ENCODE data around the gene LTC4S.

The LTC4S gene

GRCh38 chr5:179812135-179812825 lies 18.5 kb downstream of the LTC4S start:
- no peak for DNase-seq (ENCODE audit: low spot score)

- DNase-seq (ENCODE audit: low spot score), result no peak
Observed at GRCh38 chr5:179812997-179813607, 19.3 kb downstream of the LTC4S start.

- no peak for DNase-seq (ENCODE audit: low spot score)
Observed at GRCh38 chr5:179814090-179814489, 20.3 kb downstream of the LTC4S start.

GRCh38 chr5:179815491-179816249 lies 21.9 kb downstream of the LTC4S start:
- no peak for DNase-seq (ENCODE audit: low spot score)

- no peak for DNase-seq (ENCODE audit: low spot score)
Observed at GRCh38 chr5:179816401-179816795, 22.6 kb downstream of the LTC4S start.

DNA sequence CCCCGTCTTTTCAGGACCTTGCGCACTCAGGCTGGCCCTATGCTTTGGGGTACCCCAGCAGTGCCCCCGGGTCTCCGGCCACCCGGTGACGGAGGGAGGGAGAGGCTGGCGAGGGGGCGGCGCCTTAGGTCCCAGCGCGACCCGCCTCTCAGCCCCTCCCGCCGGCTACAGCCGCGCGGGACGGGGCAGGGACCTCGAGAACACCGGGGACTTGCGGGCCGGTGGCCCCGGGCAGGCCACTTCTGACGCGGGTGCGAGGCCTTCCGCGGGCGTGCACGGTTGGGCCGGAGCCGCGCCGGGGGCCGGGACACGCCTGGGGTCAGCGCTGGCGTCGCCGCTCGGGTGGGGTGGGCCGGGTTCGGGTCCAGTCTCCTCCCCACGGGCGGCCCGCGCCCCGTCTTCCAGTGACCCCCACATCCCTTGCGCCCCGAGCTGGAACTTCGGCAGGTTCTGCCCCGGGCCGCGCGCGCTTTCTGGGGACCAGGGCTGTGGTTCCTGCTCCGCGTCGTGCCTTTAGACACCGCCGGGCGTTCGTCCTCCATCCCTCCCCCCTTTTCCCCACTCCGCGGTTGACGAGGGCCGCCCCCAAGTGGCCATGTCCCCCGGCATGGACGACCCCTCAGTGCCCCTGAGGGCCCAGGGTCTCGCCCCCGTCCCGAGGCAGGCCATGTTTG lies 23.1 kb downstream of the LTC4S start:
- no peak for DNase-seq (ENCODE audit: low spot score)

GRCh38 chr5:179817470-179817840 lies 23.7 kb downstream of the LTC4S start:
- no peak for DNase-seq (ENCODE audit: low spot score)

DNA sequence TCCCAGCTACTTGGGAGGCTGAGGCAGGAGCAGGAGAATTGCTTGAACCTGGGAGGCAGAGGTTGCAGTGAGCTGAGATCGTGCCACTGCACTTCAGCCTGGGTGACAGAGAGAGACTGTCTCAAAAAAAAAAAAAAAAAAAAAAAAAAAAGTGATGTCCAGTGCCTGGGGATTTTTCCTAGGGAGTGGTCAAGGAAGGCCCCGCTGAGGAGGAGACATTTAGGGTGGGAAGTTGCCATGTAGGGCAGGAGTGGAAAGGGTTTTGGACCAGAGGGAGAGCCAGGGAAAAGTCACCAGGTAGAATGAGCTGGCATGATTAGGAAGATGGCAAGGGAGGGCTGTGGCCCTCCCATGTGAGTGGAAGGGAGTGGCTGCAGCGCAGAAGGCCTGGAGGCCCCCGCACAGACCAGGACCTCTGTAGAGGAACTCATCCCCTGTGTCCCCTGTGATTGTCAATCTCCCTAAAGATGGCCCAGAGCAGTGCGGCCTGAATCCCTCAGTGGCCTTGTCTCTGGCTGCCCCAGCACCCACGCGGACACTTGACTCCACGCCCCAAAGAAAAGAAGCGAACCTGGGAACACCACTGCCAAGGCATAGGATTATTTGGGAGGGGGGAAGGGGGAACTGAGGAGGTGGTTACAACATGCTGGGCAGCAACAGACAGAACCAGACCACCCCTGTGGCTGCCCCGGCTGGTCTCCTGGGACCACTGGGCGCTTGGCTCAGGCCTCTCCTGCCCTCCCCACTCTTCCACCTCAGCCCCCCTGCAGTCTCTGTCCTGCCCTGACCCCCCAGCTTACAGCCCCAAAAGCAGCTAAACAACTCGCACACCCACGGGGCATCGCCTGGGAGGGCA lies 24.3 kb downstream of the LTC4S start:
- DNase-seq (ENCODE audit: low spot score), result no peak

DNA sequence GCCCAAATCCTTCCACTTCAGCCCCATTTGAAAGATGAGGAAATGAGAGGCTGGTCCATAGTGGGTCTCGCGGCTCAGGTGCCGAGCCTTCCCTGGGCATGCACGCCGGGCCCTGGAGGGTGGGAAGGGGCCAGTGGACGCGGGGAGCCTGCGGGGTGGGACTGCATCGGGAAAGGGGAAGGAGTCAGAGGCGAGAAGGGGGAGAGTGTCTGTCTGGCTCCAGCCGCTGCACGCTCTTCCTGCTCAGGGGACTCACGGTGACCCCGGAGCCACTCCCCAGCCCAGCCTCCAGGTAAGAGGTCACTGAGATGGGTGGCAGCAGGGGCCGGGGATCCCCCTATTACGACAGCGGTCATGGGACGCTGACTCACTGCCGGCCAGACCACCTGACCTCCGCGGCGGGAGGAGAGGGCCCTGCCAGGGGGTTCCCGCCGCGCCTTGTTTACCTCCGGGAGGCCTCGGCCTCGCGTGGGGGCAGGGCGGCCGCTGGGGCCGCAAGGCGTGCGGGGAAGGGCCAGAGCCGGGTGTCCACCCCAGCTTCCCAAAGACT lies 25.0 kb downstream of the LTC4S start:
- peak; percentile 88 for DNase-seq (ENCODE audit: low spot score)

GRCh38 chr5:179819296-179820126 lies 25.7 kb downstream of the LTC4S start:
- peak; percentile 38 for DNase-seq (ENCODE audit: low spot score)

DNA sequence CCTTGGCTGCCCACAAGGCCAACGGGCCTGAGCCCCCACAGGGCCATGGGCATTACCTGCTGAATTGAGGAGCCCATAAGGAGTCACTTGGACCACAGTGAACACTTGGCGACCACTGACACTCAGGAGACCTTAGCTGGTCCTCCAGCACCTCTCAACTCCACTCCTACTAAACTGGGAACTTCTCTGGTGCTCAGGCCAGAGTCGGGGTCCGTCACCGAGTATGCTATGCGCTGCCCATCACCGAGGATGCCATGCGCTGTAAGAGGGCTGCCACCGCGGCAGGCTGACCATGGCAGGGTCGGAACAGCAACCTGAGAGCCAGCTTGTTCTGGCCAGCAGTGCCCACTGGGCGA lies 26.3 kb downstream of the LTC4S start:
- no peak for DNase-seq (ENCODE audit: low spot score)

DNA sequence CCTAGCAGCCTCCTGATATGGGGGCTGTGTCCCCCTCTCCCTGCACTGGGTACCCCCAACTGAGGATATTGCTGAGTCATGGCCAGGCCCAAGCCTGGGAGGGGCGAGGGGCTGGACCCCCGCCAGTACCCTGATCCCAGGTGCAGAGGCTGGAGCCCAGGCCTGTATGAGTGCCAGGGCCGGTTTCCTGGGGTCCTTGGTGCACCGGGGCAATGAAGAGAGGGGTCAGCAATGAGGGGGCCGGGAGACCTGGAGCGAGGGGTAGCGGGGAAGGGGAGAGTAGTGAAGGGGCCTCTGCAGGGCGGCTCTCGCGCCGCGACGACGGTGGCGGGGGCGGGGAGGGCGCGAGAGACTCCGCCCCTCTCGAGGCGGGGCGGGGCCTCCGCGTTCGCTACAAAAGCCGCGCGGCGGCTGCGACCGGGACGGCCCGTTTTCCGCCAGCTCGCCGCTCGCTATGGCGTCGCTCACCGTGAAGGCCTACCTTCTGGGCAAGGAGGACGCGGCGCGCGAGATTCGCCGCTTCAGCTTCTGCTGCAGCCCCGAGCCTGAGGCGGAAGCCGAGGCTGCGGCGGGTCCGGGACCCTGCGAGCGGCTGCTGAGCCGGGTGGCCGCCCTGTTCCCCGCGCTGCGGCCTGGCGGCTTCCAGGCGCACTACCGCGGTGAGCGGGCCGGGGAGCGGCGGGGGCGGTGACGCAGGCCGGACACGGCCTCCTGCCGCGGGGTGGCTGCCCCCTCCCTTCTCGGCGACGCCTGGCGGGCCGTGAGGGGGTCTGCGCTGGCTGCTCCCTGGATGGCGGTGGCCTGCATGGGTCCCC lies 26.9 kb downstream of the LTC4S start, which contains the start of gene SQSTM1:
SQSTM1 (plus strand) TSS at position 423 of the 815 bp plus-strand sequence; CDS start at position 455, 32 bp downstream.
- peak; percentile 92 for DNase-seq (ENCODE audit: low spot score)

DNA sequence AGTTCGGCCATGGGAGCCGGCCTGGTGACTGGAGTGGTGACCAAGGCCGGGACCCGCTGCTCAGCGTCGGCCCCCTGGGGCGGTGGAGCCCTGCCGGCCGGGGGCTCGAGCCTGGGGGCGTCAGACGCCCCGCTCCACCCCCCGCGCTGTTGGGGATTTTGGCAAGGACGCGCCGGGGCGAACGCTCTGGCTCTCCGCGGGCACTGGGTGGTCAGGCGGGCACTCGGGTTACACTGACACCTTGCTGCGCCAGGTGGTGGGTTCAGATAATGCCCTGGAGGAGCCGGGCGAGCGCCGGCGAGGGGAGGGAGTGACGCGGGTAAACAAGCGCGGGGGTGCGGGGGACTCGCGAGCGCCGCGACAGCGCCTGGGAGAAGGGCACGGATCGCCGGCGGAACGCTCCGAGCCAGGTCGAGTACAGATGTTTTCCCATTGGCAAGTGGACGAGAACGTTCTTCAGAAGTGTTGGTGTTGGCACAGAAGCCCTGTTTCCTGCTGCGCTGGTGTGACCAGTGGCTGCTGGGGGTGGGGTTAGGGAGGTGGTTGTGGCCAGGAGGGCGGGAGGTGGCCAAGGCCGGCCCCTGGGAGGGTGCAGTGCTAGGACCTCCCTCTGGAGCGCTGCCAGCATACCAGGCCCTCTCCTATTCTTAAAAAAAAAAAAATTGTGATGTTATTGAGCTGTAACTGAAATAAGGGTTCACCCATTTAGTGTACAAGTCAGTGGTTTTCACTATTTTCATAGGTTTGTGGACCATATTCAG lies 27.7 kb downstream of the LTC4S start:
- DNase-seq (ENCODE audit: low spot score), result peak; percentile 98

DNA sequence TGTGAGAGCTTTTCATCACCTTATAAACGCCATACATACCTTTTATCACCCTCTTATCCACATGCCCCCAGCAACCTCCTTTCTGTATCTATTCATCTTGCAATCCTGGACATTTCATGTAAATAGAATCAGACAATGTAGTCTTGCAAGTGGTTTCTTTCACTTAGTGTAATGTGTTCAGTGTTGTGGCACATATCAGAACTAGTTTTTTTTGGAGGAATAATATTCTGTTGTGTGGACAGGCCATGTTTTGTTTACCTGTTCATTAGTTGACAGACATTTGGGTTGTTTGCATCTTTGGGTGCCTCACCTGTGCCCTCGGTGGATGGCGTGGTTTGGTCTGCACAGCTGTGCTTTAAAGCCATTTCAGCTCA lies 28.3 kb downstream of the LTC4S start:
- no peak for DNase-seq (ENCODE audit: low spot score)

GRCh38 chr5:179822444-179822990 lies 28.7 kb downstream of the LTC4S start:
- DNase-seq (ENCODE audit: low spot score), result no peak

DNA sequence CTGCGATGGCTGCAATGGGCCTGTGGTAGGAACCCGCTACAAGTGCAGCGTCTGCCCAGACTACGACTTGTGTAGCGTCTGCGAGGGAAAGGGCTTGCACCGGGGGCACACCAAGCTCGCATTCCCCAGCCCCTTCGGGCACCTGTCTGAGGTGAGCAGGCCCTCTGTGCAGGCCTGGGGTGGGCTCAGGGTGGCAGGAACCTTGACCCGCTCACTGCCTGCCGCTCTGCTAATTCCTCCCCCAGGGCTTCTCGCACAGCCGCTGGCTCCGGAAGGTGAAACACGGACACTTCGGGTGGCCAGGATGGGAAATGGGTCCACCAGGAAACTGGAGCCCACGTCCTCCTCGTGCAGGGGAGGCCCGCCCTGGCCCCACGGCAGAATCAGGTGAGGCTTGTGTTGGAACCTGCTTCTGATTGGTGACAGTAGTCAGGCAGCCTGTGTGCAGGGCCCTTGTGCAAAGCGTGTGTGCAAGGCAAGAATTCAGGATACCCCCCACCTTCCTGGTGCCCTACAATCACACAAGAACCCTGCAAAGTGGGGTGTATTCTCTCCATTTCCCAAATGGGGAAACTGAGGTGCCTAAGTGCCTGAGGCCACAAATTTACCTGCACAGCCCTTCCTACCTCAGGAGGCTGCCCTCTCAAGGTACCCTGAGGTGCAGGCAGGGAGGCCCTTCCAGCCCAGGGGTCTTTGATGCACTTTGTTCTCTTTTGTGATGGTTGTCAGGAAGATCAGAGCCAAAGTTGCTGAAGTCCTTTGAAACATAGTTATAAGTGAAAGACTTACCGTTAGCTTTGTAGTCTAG lies 30.4 kb downstream of the LTC4S start:
- no peak for DNase-seq (ENCODE audit: low spot score)

GRCh38 chr5:179824745-179825112 lies 30.9 kb downstream of the LTC4S start:
- DNase-seq (ENCODE audit: low spot score), result no peak
